ENCODE data around the gene ENC1.

ENC1 gene

DNA sequence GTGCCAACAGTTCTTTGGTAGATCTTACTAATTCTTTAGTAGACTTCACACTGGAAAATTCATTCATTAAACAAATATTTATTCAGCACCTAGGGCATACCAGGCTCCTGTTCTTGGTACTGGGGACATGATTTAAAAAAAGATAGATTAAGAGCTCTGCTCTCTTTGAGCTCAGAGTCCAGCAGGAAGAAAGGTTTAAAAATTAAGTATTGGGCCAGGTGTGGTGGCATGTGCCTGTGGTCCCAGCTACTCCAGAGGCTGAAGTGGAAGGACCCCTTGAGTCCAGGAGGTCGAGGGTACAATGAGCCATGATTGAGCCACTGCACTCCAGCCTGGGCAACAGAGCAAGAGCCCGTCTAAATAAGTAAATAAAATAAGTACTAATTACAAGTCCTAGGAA lies 41.4 kb downstream of the ENC1 start:
- no peak for DNase-seq

- no peak for DNase-seq
Measured at GRCh38 chr5:74598731-74599130, 41.8 kb downstream of the ENC1 start.

- no peak for DNase-seq
Measured at GRCh38 chr5:74596927-74597326, 43.6 kb downstream of the ENC1 start.

DNA sequence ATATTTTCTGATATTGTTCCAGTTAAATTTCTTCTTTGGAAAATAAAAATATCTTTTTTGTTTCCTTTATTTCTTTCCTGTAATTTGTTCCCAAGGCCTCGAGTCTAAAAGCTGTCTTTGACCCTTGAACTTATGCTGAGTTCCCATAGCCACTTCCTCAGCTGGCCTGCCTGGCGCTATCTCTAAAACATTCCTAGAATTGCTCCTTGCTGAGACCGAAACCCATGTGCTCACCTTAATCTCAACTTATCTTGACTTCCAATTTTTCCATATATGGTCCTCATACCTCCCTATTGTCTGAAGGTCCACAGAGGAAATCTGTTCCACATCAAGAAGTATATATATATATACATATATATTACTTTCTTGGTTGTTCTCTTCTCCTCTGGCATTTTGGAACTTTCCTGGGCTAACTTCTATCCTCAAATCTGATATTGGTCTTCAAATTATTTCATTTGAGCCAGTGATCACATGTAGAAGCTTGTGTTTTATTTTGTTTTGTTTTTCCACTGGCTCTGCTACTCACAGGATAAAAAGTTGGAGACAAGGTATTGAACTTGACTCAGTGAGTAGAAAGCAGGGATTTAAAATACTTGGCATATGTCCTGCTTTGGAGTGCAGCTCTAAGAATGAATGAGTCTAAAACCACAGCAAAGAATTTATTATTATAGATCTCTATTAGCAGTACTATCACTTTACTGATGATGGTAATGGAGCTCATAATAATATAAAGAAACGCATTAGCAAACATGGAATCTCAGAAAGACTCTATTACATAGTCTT lies 45.2 kb downstream of the ENC1 start:
- DNase-seq, result no peak

- no peak for DNase-seq
Measured at GRCh38 chr5:74594137-74595040, 46.1 kb downstream of the ENC1 start.

DNA sequence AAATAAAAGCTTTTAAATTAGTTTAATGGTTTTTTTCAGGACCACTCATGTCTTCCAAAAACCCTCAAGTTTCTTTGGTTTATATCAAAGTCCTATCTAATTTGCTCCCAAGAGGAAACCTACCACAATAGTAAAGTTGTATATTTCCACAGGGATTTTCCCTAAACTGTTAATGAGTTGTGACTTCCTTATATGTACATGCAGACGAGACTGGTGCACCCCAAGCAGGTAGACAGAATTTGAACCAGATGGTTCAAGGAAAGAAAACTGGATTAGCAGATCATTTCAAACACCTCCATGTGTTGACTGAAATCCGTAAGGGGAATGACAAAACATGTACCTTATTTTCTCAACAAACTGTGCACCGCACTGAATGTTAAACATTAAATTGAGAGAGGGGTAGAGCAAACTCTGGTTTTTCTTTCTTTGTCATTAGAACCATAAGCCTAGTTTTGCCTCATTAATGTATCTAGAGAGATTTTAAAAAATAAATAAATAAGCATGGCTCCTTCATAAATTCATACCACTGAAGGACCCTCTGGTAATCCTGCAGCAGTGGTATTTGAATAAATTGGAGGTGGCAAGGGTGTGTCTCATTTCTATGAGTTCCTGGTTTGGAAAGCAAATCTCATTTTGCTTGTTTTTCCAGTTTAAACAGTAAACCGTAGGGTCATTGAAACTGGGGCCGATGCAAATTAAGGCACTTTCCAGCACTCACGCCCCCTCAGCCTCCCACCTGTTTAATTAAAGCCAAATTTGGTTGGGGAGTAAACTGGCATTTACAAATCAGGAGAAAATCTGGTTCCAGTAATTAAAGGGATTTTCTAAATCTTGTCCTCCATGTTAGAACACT lies 51.1 kb downstream of the ENC1 start:
- DNase-seq, result no peak

GRCh38 chr5:74588415-74588814 lies 52.1 kb downstream of the ENC1 start:
- DNase-seq, result no peak

DNA sequence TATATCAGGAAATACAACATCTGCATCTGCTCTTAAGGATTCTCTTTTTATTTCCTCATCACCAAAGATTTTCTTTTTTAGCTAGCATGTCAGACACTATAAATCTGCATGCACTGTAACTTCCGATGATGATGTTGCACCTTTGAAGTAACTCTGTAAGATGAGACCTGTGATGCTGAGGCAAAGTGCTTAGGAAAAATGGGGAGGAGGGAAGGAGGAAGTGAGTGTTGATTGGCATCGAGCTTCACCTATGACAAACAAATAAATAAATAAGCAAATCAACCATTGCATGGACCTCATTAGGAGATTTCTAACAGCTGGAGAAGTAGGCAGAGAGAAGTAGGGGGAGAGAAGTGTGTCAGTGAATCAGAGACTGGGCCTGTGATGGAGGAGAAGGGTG lies 52.6 kb downstream of the ENC1 start:
- no peak for DNase-seq

GRCh38 chr5:74587300-74587699 lies 53.2 kb downstream of the ENC1 start:
- no peak for DNase-seq

DNA sequence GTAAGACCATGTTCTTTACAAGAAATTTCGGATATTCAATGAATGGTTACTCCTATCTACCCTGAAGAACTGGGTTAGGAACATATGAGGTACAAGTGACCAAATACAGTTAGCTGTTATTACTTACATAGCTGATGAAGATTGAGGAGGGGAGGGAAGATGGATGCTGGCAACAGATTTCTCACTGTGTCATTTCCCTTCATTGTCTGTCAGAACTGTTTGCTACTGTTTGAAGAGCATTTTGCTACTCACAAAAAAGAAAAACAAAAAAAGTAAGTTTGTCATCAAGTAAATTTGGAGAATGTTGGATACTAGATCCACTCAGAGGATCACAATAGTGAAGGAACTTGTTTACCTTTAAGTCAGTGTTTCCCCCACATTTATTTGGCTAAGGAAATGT lies 53.7 kb downstream of the ENC1 start:
- no peak for DNase-seq

GRCh38 chr5:74582853-74583252 lies 57.7 kb downstream of the ENC1 start:
- no peak for DNase-seq

DNA sequence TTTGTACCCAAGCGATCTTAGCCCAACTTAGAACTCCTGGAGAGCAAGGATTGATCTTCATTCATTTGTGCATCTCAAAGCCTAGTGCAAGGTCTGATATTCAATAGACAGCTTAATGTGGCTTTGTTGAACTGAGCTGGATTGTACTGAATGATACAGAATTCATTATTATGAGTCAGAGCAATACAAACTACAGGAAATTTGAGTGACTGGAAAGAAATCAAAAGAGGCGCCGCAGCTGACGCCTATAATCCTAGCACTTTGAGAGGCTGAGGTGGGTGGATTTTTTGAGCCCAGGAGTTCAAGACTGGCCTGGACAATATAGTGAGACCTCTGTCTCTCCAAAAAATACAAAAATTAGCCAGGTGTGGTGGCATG lies 58.6 kb downstream of the ENC1 start:
- no peak for DNase-seq

GRCh38 chr5:74580729-74581109 lies 59.8 kb downstream of the ENC1 start:
- DNase-seq, result no peak

DNA sequence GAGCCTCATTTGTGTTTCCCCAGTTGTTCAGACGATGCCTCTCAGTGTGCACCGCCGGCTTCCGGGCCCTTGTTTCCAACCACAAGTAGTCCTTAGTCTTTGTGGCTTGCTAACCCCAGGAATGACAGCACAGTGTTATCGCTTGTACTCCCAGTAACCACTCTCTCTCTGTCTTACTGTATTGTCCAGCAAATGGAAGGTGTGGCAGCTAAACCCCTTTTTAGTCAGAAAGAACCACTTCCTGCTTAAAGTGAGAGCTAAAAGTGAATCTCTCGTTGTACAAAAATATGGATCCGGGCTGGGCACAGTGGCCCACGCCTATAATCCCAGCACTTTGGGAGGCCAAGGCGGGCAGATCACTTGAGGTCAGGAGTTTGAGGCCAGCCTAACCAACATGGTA lies 61.3 kb downstream of the ENC1 start:
- DNase-seq, result no peak

GRCh38 chr5:74578356-74579044 lies 62.0 kb downstream of the ENC1 start:
- no peak for DNase-seq

Measured in NCI-H2107 (cell line).